Right lobe of liver (tissue), 4 donors: ENCODE results near the gene ADORA1.

Source experiments
- POLR2A ChIP-seq: fragments of 450-650 bp; IDR thresholded peaks from one replicate; pipeline ENCODE4 v1.6.1; 2017; ENCODE audit warnings: antibody characterized with exemption, mild to moderate bottlenecking
- TF ChIP-seq, protein P1 (sequence below), 4 donors: fragments of 200-600 bp in 3 of 4; fragments of 450-650 bp in 1 of 4; IDR thresholded peaks; one replicate each; pipeline versions ENCODE4 v1.5.1 to v1.8.0; 2016 to 2022; ENCODE audit warnings: antibody characterized with exemption in 4 of 4, mild to moderate bottlenecking in 2 of 4
- donor health status: DM: no; HTN: no; CAD: no.
- donor health status: DM: no; HTN: no; CAD: no.
- donor health status: DM: no; HTN: yes; CAD: no.

DNA sequence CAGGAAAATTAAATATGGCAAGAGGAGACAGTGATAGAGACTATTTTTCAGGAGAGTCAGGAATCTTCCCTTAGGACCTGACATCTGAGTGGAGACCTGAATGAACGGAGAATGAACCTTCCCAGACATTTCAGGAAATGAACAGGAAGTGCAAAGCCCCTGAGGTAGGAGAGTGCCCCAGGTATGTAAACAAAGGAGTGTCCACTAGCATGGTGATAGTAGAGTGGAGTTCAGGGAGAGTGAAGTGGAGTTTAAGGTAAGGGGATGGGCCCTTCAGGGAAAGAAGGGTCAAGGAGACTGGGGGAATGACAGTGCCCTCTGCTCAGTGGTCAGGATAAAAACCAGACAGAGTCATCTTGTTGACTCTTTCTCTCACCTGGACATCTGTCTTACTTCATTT lies 28.8 kb downstream of the ADORA1 start:
- TF ChIP-seq, protein P1, sequence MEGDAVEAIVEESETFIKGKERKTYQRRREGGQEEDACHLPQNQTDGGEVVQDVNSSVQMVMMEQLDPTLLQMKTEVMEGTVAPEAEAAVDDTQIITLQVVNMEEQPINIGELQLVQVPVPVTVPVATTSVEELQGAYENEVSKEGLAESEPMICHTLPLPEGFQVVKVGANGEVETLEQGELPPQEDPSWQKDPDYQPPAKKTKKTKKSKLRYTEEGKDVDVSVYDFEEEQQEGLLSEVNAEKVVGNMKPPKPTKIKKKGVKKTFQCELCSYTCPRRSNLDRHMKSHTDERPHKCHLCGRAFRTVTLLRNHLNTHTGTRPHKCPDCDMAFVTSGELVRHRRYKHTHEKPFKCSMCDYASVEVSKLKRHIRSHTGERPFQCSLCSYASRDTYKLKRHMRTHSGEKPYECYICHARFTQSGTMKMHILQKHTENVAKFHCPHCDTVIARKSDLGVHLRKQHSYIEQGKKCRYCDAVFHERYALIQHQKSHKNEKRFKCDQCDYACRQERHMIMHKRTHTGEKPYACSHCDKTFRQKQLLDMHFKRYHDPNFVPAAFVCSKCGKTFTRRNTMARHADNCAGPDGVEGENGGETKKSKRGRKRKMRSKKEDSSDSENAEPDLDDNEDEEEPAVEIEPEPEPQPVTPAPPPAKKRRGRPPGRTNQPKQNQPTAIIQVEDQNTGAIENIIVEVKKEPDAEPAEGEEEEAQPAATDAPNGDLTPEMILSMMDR (IDR thresholded peaks at IDR 0.05) = no peak
- TF ChIP-seq POLR2A = no peak
